ENCODE data around the gene RIC3.

The RIC3 gene

GRCh38 chr11:8066036-8066910, 102.6 kb downstream of the RIC3 start:
- no peak for DNase-seq

GRCh38 chr11:8065031-8065430, 103.8 kb downstream of the RIC3 start:
- no peak for DNase-seq

GRCh38 chr11:8063324-8063723, 105.5 kb downstream of the RIC3 start:
- DNase-seq: no peak

GRCh38 chr11:8062781-8063257, 106.0 kb downstream of the RIC3 start:
- DNase-seq: no peak

GRCh38 chr11:8061555-8062428, 107.0 kb downstream of the RIC3 start:
- no peak for DNase-seq

GRCh38 chr11:8060801-8061554, 107.8 kb downstream of the RIC3 start:
- DNase-seq: no peak

GRCh38 chr11:8060146-8060719, 108.6 kb downstream of the RIC3 start:
- no peak for DNase-seq

GRCh38 chr11:8059571-8060011, 109.2 kb downstream of the RIC3 start:
- DNase-seq: no peak

GRCh38 chr11:8059030-8059429, 109.8 kb downstream of the RIC3 start:
- DNase-seq: no peak

GRCh38 chr11:8058216-8058615, 110.6 kb downstream of the RIC3 start:
- no peak for DNase-seq

GRCh38 chr11:8056810-8057463, 111.9 kb downstream of the RIC3 start:
- DNase-seq: no peak
